SH-SY5Y (cell line): ENCODE data around the gene MRPL37.

Experiments
- GATA2 ChIP-seq: IDR thresholded peaks from 2 replicates; pipeline ENCODE4 v1.6.1; 2011; ENCODE audit warnings: mild to moderate bottlenecking, low read depth, low read length
- GATA3 ChIP-seq: IDR thresholded peaks from 2 replicates; pipeline ENCODE4 v1.6.1; 2011; ENCODE audit warnings: low read depth, mild to moderate bottlenecking, low read length, moderate library complexity

GRCh38 chr1:54167422-54168139 is 32.4 kb upstream of the MRPL37 start:
- TF ChIP-seq GATA2 (no peak), GATA3 (no peak)
